PFSK-1 (cell line): ENCODE data around the gene ELL3.

Experiments used
- FOXP2 ChIP-seq: optimal IDR thresholded peaks from 2 replicates; pipeline ENCODE3; 2011; ENCODE audit warnings: borderline replicate concordance, control low read depth, inconsistent platforms; ENCODE audit not compliant: insufficient read depth; ENCODE audit errors: extremely low read length, extremely low read depth
- POLR2AphosphoS5 ChIP-seq: IDR thresholded peaks from 2 replicates; pipeline ENCODE4 v1.6.1; 2012; ENCODE audit warnings: low read depth, mild to moderate bottlenecking, control low read depth, low read length, moderate library complexity
- SIN3A ChIP-seq: IDR thresholded peaks from 2 replicates; pipeline ENCODE4 v1.6.1; 2012; ENCODE audit warnings: mild to moderate bottlenecking, low read length, moderate library complexity, borderline replicate concordance; ENCODE audit not compliant: insufficient read depth
- TAF1 ChIP-seq: IDR thresholded peaks from 2 replicates; pipeline ENCODE4 v1.6.1; 2012; ENCODE audit warnings: low read length, control low read depth, borderline replicate concordance; ENCODE audit not compliant: insufficient read depth
- TF ChIP-seq, protein P1 (sequence below), 2 experiments: IDR thresholded peaks; 2 replicates each; pipeline versions ENCODE4 v1.6.1 to v1.8.0; 2011 to 2012; ENCODE audit warnings: low read depth in 2 of 2, low read length in 2 of 2, control low read depth in 1 of 2, inconsistent platforms in 1 of 2, mild to moderate bottlenecking in 1 of 2, moderate library complexity in 1 of 2; ENCODE audit not compliant: insufficient read depth in 1 of 2

The ELL3 gene

DNA sequence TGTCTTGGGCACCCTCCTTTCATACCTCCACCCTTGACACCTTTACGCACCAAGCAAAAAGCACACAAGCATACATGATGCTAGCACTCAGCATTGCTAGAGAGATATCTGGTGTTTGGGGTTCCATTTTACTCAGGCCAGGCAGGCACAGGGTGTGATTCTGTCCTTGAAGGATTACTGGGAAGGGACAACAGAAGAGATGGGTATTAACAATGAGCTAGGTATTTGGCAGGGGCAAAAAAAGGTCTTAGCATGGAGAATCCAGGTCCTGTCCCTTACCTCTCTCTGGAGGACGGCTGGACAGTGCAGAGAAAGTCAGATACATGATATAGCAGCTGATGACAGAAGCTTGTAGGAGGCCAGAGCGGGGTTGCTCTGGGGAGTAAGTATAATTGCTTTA lies 19.8 kb upstream of the ELL3 start:
- TF ChIP-seq POLR2AphosphoS5 = no peak
- TF ChIP-seq FOXP2 = no peak
- TF ChIP-seq SIN3A = no peak
- TF ChIP-seq, protein P1, sequence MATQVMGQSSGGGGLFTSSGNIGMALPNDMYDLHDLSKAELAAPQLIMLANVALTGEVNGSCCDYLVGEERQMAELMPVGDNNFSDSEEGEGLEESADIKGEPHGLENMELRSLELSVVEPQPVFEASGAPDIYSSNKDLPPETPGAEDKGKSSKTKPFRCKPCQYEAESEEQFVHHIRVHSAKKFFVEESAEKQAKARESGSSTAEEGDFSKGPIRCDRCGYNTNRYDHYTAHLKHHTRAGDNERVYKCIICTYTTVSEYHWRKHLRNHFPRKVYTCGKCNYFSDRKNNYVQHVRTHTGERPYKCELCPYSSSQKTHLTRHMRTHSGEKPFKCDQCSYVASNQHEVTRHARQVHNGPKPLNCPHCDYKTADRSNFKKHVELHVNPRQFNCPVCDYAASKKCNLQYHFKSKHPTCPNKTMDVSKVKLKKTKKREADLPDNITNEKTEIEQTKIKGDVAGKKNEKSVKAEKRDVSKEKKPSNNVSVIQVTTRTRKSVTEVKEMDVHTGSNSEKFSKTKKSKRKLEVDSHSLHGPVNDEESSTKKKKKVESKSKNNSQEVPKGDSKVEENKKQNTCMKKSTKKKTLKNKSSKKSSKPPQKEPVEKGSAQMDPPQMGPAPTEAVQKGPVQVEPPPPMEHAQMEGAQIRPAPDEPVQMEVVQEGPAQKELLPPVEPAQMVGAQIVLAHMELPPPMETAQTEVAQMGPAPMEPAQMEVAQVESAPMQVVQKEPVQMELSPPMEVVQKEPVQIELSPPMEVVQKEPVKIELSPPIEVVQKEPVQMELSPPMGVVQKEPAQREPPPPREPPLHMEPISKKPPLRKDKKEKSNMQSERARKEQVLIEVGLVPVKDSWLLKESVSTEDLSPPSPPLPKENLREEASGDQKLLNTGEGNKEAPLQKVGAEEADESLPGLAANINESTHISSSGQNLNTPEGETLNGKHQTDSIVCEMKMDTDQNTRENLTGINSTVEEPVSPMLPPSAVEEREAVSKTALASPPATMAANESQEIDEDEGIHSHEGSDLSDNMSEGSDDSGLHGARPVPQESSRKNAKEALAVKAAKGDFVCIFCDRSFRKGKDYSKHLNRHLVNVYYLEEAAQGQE (IDR thresholded peaks at IDR 0.05; ENCODE audit: insufficient read depth in 1 of 2, low read depth in 2 of 2, low read length in 2 of 2) = no peak
- no peak for TF ChIP-seq TAF1

DNA sequence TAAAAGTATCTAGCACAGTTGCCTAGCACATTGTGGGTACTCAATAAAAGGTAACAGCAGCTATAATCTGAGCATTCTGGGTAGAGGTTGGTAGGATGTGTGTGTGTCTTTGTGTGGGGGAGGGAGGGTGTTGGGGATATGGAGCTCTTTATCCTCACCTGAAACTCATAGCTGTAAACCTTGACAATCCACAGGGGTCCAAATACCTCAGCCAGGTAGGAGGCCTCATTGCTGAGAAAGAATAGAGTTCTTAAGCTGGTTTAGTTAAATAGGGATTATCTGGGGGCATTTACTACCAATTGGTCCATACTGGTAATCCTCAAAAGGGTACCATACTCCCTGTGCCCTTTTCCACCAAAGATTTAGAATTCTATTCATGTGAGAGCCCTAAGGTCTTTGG lies 19.2 kb upstream of the ELL3 start:
- TF ChIP-seq TAF1 (no peak), FOXP2 (no peak), POLR2AphosphoS5 (no peak; the same call in 1 of the 2 replicates), SIN3A (no peak)
- TF ChIP-seq, protein P1 (IDR thresholded peaks at IDR 0.05; ENCODE audit: insufficient read depth in 1 of 2, low read depth in 2 of 2, low read length in 2 of 2) = no peak

DNA sequence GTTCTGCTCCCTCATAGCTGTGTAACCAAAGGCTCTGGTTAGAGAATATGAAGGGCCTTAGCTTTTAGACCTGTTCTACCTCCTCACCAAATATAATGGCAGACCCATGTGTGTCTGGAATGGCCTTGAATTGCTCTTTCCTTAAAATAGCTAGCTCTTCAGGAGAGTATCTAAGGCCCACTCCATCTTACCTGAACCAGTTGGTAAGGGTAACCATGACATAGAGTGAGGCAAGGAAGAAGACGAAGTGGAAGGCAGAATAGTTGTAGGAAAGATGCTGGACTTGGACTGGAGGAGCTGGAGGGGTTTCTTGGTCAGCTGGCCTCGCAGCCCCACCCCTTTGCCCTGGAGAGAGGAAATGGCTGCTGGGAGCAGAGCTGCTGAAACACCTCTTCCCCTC lies 18.4 kb upstream of the ELL3 start:
- TF ChIP-seq TAF1 (no peak), SIN3A (no peak), FOXP2 (no peak), POLR2AphosphoS5 (no peak; the same call in 1 of the 2 replicates)
- TF ChIP-seq, protein P1 (IDR thresholded peaks at IDR 0.05; ENCODE audit: insufficient read depth in 1 of 2, low read depth in 2 of 2, low read length in 2 of 2) = no peak

DNA sequence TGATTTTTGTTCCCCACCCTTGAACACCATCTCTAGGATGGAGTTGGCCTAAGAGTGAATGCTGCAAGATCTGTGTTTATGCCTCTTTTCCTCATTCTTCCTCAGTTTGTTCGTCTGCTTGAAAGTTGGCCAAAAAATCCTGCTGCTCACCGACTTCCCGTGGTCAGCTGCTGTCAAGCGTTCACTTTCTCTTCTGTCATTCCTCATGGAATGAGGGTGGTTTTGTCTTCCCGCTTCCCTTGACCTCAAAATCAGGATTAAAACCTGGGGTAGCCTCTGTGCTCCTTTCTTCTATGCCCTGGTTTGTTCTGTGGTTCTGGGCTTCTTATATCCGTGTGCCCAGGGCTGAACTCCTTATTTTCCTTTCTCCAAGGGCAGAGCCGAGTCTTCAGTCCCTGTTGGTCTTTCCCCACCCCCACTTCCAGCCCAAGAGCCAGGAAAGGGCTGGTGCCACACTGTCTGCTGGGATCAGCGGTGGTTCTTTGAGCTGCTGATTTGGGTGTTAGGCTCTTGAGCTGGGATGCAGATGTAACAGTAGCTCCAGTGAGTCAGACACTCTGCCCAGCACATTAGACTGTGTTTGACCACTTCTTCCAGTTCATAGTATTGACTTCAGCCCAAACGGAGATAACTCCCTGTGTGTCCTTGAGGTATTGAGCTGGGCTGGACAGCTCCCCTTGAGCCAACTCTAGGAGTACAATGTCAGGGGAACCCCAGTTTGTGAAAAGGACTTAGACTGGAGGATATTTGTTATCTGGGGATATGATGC lies 17.7 kb upstream of the ELL3 start:
- TF ChIP-seq, protein P1 (IDR thresholded peaks at IDR 0.05; ENCODE audit: insufficient read depth in 1 of 2, low read depth in 2 of 2, low read length in 2 of 2) = peak; percentile 43 to 82; a peak in 3 of 4 replicates
- no peak for TF ChIP-seq FOXP2
